ENCODE measurements around the gene ZNF556. TPM values are rescaled to one million over a fixed set of nuclear protein-coding genes. Genes with fewer than 3 reads are reported as not detected.

ZNF556 gene
- total and polyA plus RNA-seq, 10 donors = under 0.01 to 0.27 (median 0.22) TPM; not detected in 5

GRCh38 chr19:2927032-2927430 is 59.9 kb downstream of the ZNF556 start:
- Histone ChIP-seq H3K4me3 (no peak overlapping the region), H3K36me3 (peaks cover 0 to 25% (median 0%) of the 10 kb centered on the region in 6 donors), H3K9me3 (peaks cover 0 to 25% (median 17%) of the 10 kb centered on the region in 8 donors), H3K27me3 (replicated peaks in 1 of 7) (no peaks in the 10 kb centered on the region), H3K4me1 (no peaks in the 10 kb centered on the region), H3K27ac (no peak overlapping the region)
- no peak for TF ChIP-seq POLR2AphosphoS5 (IDR thresholded peaks at IDR 0.05)
- WGBS, 5 donors = 90 to 98% (median 95%) methylated on average over 17 to 18 of the region's 18 CpGs
- no peak for DNase-seq
- intact Hi-C loops (cut with DNase I; ENCODE audit: low total_unique reads) = no loop called here

Other genes with a start within 250 kb of the ZNF556 start
- gene GNG7, start 164.6 kb upstream of the ZNF556 start, total RNA-seq = 10 to 100 TPM; 17.2 to 27.5 (median 19.4) TPM
- 10 to 100 TPM; 17.3 to 34.6 (median 17.9) TPM for gene GNG7, start 164.6 kb upstream of the ZNF556 start, polyA plus RNA-seq
- 1 to 10 TPM; 2.5 to 5.6 (median 3.5) TPM for gene DIRAS1, start 146.0 kb upstream of the ZNF556 start, total RNA-seq
- gene DIRAS1, start 146.0 kb upstream of the ZNF556 start, polyA plus RNA-seq = 10 to 100 TPM in 1 of 3 donors, 1 to 10 TPM in 2; 1.3 to 17.1 (median 3.6) TPM
- 10 to 100 TPM; 20.3 to 33.3 (median 26.7) TPM for gene SLC39A3, start 127.3 kb upstream of the ZNF556 start, total RNA-seq
- gene SLC39A3, start 127.3 kb upstream of the ZNF556 start, polyA plus RNA-seq = 10 to 100 TPM; 19.1 to 42.6 (median 29.3) TPM
- 10 to 100 TPM; 39.7 to 59.7 (median 46.5) TPM for gene SGTA, start 84.1 kb upstream of the ZNF556 start, total RNA-seq
- 10 to 100 TPM; 36.5 to 63.0 (median 40.0) TPM for gene SGTA, start 84.1 kb upstream of the ZNF556 start, polyA plus RNA-seq
- 10 to 100 TPM; 31.0 to 48.8 (median 37.4) TPM for gene THOP1, start 81.8 kb upstream of the ZNF556 start, total RNA-seq
- 10 to 100 TPM; 55.5 to 96.2 (median 59.0) TPM for gene THOP1, start 81.8 kb upstream of the ZNF556 start, polyA plus RNA-seq
- 1 to 10 TPM; 3.6 to 7.1 (median 4.5) TPM for gene ZNF554, start 47.5 kb upstream of the ZNF556 start, total RNA-seq
- gene ZNF554, start 47.5 kb upstream of the ZNF556 start, polyA plus RNA-seq = 1 to 10 TPM; 1.4 to 4.0 (median 2.3) TPM
- gene ZNF555, start 25.9 kb upstream of the ZNF556 start, total RNA-seq = 10 to 100 TPM in 2 of 7 donors, 1 to 10 TPM in 5; 5.4 to 10.8 (median 8.3) TPM
- 1 to 10 TPM; 1.4 to 2.7 (median 2.2) TPM for gene ZNF555, start 25.9 kb upstream of the ZNF556 start, polyA plus RNA-seq
- gene ZNF57, start 33.6 kb downstream of the ZNF556 start, total RNA-seq = 1 to 10 TPM; 2.0 to 3.9 (median 3.3) TPM
- gene ZNF57, start 33.6 kb downstream of the ZNF556 start, polyA plus RNA-seq = 1 to 10 TPM; 2.3 to 2.6 (median 2.3) TPM
- gene ZNF77, start 77.6 kb downstream of the ZNF556 start, total RNA-seq = 1 to 10 TPM; 3.9 to 7.5 (median 4.5) TPM
- 1 to 10 TPM; 2.2 to 2.9 (median 2.8) TPM for gene ZNF77, start 77.6 kb downstream of the ZNF556 start, polyA plus RNA-seq
- 1 to 10 TPM in 5 of 7 donors, under 1 TPM in 2; 0.60 to 4.1 (median 1.4) TPM for gene TLE6, start 110.2 kb downstream of the ZNF556 start, total RNA-seq
- 1 to 10 TPM; 1.9 to 2.7 (median 2.2) TPM for gene TLE6, start 110.2 kb downstream of the ZNF556 start, polyA plus RNA-seq
- 10 to 100 TPM; 31.7 to 88.0 (median 40.2) TPM for gene TLE2, start 161.9 kb downstream of the ZNF556 start, total RNA-seq
- gene TLE2, start 161.9 kb downstream of the ZNF556 start, polyA plus RNA-seq = 10 to 100 TPM; 12.0 to 46.7 (median 22.8) TPM
- gene TLE5, start 195.2 kb downstream of the ZNF556 start, total RNA-seq = 100 to 1,000 TPM; 325 to 569 (median 425) TPM
- 100 to 1,000 TPM; 428 to 618 (median 514) TPM for gene TLE5, start 195.2 kb downstream of the ZNF556 start, polyA plus RNA-seq
- gene GNA11, start 227.0 kb downstream of the ZNF556 start, total RNA-seq = 10 to 100 TPM; 22.6 to 41.5 (median 33.4) TPM
- 10 to 100 TPM in 1 of 3 donors, 1 to 10 TPM in 2; 5.1 to 22.7 (median 6.1) TPM for gene GNA11, start 227.0 kb downstream of the ZNF556 start, polyA plus RNA-seq

All from spleen (tissue), 11 donors.